ENCODE results near the gene RAB3GAP1. TPM values are rescaled to one million over a fixed set of nuclear protein-coding genes. Genes with fewer than 3 reads are reported as not detected.

Gene RAB3GAP1
- total RNA-seq, 1 experiment from 2014 or later: 50.6 TPM

GRCh38 chr2:135168204-135168856 lies 116.2 kb downstream of the RAB3GAP1 start:
- Mint-ChIP-seq H3K4me1 (ENCODE audit: low read depth, unreplicated experiment) (no peaks in the 10 kb centered on the region), H3K27me3 (ENCODE audit: unreplicated experiment) (no peaks in the 10 kb centered on the region), H3K27ac (ENCODE audit: unreplicated experiment) (no peak overlapping the region), H3K9me3 (ENCODE audit: low read depth, unreplicated experiment) (no peaks in the 10 kb centered on the region), H3K36me3 (ENCODE audit: insufficient read depth, unreplicated experiment) (peaks cover 31% of the 10 kb centered on the region), H3K4me3 (ENCODE audit: low read depth, unreplicated experiment) (no peak overlapping the region)
- BruUV-seq (replicated peaks): no TSS peak
- CTCF ChIA-PET: interaction anchor here (0.9 kb wide), 1 partner anchor 179 kb away, joined by 3 read pairs; no protein-coding TSS in a partner anchor
- DNase-seq: no peak
- no peak for TF ChIP-seq CTCF (IDR thresholded peaks at IDR 0.05; ENCODE audit: unreplicated experiment)
- intact Hi-C loops (cut with micrococcal nuclease; ENCODE audit: unreplicated experiment): loop anchor here (10.0 kb wide), 1 partner anchor 164 kb away; no protein-coding TSS in a partner anchor

GRCh38 chr2:135169900-135170753 lies 118.0 kb downstream of the RAB3GAP1 start:
- intact Hi-C loops (cut with micrococcal nuclease; ENCODE audit: unreplicated experiment): loop anchor here (10.0 kb wide), 1 partner anchor 165 kb away; no protein-coding TSS in a partner anchor
- Mint-ChIP-seq H3K4me3 (ENCODE audit: low read depth, unreplicated experiment) (no peak overlapping the region), H3K27ac (ENCODE audit: unreplicated experiment) (no peak overlapping the region), H3K36me3 (ENCODE audit: insufficient read depth, unreplicated experiment) (peaks cover 32% of the 10 kb centered on the region), H3K27me3 (ENCODE audit: unreplicated experiment) (no peaks in the 10 kb centered on the region), H3K9me3 (ENCODE audit: low read depth, unreplicated experiment) (no peaks in the 10 kb centered on the region), H3K4me1 (ENCODE audit: low read depth, unreplicated experiment) (no peaks in the 10 kb centered on the region)
- CTCF ChIA-PET: interaction anchor here (0.6 kb wide), 1 partner anchor 151 kb away, joined by 3 read pairs; no protein-coding TSS in a partner anchor
- no peak for TF ChIP-seq CTCF (IDR thresholded peaks at IDR 0.05; ENCODE audit: unreplicated experiment)
- no peak for DNase-seq
- BruUV-seq (replicated peaks): no TSS peak

GRCh38 chr2:135174049-135174809 lies 122.1 kb downstream of the RAB3GAP1 start:
- intact Hi-C loops (cut with micrococcal nuclease; ENCODE audit: unreplicated experiment): no loop called here
- Mint-ChIP-seq H3K9me3 (ENCODE audit: low read depth, unreplicated experiment) (no peaks in the 10 kb centered on the region), H3K27ac (ENCODE audit: unreplicated experiment) (no peak overlapping the region), H3K4me1 (ENCODE audit: low read depth, unreplicated experiment) (no peaks in the 10 kb centered on the region), H3K36me3 (ENCODE audit: insufficient read depth, unreplicated experiment) (peaks cover 20% of the 10 kb centered on the region), H3K4me3 (ENCODE audit: low read depth, unreplicated experiment) (no peak overlapping the region), H3K27me3 (ENCODE audit: unreplicated experiment) (no peaks in the 10 kb centered on the region)
- BruUV-seq (replicated peaks): no TSS peak
- TF ChIP-seq CTCF (IDR thresholded peaks at IDR 0.05; ENCODE audit: unreplicated experiment): no peak
- no peak for DNase-seq
- CTCF ChIA-PET: no interaction called here

- intact Hi-C loops (cut with micrococcal nuclease; ENCODE audit: unreplicated experiment): no loop called here
- no TSS peak for BruUV-seq (replicated peaks)
- H3K4me1 Mint-ChIP-seq (ENCODE audit: low read depth, unreplicated experiment): no peaks in the 10 kb centered on the region
- CTCF ChIA-PET: no interaction called here
- no peak for TF ChIP-seq CTCF (IDR thresholded peaks at IDR 0.05; ENCODE audit: unreplicated experiment)
- peaks cover 20% of the 10 kb centered on the region for H3K36me3 Mint-ChIP-seq (ENCODE audit: insufficient read depth, unreplicated experiment)
- no peak overlapping the region for H3K4me3 Mint-ChIP-seq (ENCODE audit: low read depth, unreplicated experiment)
- no peak overlapping the region for H3K27ac Mint-ChIP-seq (ENCODE audit: unreplicated experiment)
- no peaks in the 10 kb centered on the region for H3K9me3 Mint-ChIP-seq (ENCODE audit: low read depth, unreplicated experiment)
- no peaks in the 10 kb centered on the region for H3K27me3 Mint-ChIP-seq (ENCODE audit: unreplicated experiment)
- DNase-seq: no peak
These were observed 122.7 kb downstream of the RAB3GAP1 start for GRCh38 chr2:135174810-135175093.
